HG02870 (cell line): Measurements from ENCODE around the gene INHBC.
A peak's percentile ranks its signal among the peaks of the same experiment; 100 is the strongest.
"Not testable (repeated sequence)": the region's sequence is repeated elsewhere in the genome, so short reads cannot be mapped to it uniquely, and the experiment has no call there.

Source experiments
- ATAC-seq: cut with Tn5 transposase; IDR thresholded peaks from one replicate; pipeline ENCODE4 v1.9.1; 2021; ENCODE audit warnings: mild to moderate bottlenecking, moderate library complexity; ENCODE audit not compliant: unreplicated experiment

INHBC gene

GRCh38 chr12:57428965-57429364, 5.6 kb upstream of the INHBC start:
- ATAC-seq, result no peak

DNA sequence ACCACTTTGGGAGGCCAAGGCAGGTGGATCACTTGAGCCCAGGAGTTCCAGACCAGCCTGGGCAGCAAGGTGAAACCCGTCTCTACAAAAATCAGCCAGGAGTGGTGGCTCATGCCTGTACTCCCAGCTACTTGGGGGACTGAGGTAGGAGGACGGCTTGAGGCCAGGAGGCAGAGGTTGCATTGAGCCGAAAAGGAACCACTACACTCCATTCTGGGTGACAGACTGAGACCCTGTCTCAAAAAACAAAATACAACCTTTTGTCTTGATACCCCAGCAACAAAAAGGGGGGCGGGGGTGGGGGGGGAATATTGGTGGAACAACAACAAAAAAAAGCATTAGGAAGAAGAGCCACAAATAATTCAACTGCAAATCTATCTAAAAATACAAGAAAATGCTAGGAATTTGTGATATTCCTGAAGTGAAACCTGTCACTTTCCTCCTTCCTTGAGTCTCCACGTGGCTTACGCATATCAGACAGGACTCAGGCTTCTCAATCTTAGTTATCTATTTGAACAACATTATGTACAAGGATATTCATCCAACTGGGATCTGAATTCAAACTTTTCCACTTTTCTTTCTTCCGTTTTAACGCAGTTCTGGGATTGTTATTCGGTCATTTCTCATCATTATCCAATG, 5.0 kb upstream of the INHBC start:
- ATAC-seq, result no peak

DNA sequence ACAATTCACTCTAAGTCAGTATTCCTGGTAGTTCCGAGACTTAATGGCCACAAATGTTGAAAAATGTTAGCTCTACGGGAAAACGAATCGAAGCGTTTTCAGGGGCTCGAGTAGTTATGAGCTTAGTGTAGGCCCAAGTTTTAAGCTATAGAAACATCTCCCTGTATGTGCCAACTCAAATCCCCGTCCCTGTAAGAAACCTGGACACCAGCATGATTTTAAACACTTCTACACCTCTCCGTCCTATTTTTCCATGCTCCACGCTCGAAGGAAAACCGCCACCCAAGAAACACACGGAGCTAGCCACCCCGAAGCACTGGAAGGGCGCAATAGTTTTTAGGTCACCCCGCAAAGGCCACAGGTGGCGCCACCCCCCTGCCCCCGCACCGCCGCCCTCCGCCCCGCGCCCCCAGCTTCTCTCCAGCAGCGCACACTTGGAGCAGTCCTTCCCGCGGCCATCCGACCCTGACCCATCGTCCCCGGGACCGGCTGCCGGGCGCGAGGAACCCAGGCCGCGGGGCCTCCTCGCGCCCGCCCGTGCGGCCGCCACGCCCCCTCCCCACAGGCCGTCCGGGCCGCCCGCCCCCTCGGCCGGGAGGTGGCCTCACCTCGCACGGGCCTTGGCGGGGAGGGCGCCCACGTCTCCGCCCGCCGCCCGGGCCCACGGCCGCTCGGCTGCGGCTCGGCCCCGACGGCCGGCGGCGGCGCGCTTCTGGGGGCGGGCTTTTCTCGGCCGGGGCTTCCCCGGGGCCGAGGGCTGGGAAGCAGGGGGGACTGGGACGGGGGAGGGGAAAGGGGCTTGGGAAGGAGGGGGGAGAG, 4.3 kb upstream of the INHBC start:
- peak; percentile 42 for ATAC-seq

- peak; percentile 93 for ATAC-seq
Measured at GRCh38 chr12:57430931-57431566, 3.5 kb upstream of the INHBC start, which contains the start of gene R3HDM2. TSS of gene R3HDM2 (minus strand) at chr12:57431043. CDS start at chr12:57310428, 120,615 bp downstream.

- no peak for ATAC-seq
Measured at GRCh38 chr12:57431654-57432188, 2.9 kb upstream of the INHBC start.

- no peak for ATAC-seq
Measured at GRCh38 chr12:57433370-57433769, 1.2 kb upstream of the INHBC start.

- ATAC-seq, result no peak
Measured at GRCh38 chr12:57435293-57435692, 709 bp downstream of the INHBC start.

DNA sequence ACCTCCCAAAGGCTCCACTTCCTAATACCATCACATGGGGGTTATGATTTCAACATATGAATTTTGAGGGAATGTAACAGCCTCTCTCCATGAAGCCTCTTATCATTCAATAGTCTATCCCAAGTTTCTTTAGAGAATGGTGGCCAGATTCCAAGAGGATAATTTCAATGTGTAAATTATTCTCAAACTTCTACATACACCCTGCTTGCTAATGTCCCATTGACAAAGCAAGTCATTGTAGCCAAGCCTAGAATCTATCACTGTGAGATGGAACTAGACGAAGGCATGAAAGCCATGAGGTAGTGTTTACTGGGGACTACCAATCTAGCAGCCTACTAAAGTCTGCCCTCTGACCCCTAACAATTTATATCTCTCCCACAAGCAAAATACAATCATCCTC, 3.8 kb downstream of the INHBC start:
- ATAC-seq, result no peak

- ATAC-seq, result no peak
Measured at GRCh38 chr12:57439762-57440266, 5.2 kb downstream of the INHBC start.

- ATAC-seq, result not testable (repeated sequence)
Measured at GRCh38 chr12:57441393-57441792, 6.8 kb downstream of the INHBC start.

GRCh38 chr12:57441846-57442427, 7.4 kb downstream of the INHBC start:
- ATAC-seq, result no peak

DNA sequence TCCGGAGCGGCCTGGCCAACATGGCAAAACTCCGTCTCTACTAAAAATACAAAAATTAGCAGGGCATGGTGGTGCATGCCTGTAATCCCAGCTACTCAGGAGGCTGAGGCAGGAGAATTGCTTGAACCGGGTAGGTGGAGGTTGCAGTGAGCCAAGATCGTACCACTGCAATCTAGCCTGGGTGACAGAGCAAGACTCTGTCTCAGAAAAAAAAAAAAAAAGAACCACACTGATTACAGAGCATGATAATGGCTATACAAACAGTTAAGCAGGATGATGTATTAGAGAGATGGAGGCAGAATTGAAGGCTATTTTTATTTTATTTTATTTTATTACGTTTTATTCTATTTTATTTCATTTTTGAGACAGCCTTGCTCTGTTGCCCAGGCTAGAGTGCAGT, 9.8 kb downstream of the INHBC start:
- not testable (repeated sequence) for ATAC-seq

GRCh38 chr12:57444744-57445143, 10.2 kb downstream of the INHBC start:
- ATAC-seq, result no peak

DNA sequence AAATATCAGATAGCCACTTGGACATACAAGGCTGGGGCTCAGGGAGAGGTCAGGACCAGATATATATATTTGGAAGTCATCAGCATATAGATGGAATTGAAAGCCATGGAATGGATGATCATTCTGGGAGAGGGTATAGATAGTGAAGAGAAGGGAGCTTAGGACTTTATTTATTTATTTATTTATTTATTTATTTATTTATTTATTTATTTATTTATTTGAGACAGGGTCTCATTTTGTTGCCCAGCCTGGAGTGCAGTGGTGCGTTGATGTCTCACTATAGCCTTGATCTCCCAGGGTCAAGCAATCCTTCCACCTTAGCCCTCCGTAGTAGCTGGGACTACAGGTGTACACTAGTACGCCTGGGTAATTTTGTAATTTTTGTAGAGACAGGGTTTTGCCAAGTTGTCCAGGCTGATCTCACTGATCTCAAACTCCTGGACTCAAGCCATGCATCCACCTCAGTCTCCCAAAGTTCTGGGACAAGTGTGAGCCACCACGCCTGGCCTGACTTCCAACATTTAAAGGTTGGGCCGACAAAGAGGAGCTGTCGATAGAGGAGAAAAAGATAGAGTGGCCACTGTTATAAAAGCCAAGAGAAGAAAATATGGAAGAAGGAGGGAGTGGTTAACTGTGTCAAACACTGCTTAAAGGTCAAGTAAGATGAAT, 11.8 kb downstream of the INHBC start:
- no peak for ATAC-seq

- ATAC-seq, result no peak
Measured at GRCh38 chr12:57448669-57449068, 14.1 kb downstream of the INHBC start.

DNA sequence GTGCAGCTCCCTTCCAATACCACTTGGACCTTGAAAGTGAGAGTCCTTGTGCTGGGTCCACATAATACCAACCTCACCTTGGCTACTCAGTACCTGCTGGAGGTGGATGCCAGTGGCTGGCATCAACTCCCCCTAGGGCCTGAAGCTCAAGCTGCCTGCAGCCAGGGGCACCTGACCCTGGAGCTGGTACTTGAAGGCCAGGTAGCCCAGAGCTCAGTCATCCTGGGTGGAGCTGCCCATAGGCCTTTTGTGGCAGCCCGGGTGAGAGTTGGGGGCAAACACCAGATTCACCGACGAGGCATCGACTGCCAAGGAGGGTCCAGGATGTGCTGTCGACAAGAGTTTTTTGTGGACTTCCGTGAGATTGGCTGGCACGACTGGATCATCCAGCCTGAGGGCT, 14.8 kb downstream of the INHBC start:
- ATAC-seq, result no peak

- ATAC-seq, result no peak
Measured at GRCh38 chr12:57450057-57450456, 15.5 kb downstream of the INHBC start.

- ATAC-seq, result no peak
Measured at GRCh38 chr12:57451233-57451778, 16.7 kb downstream of the INHBC start.

GRCh38 chr12:57452181-57452936, 17.8 kb downstream of the INHBC start:
- ATAC-seq, result no peak
